T-helper 2 cell (primary cell): ENCODE data around the gene EXOC2.

Experiments used
- DNase-seq, 5 experiments: peaks; one replicate each; pipeline versions ENCODE4 v3.0.0 to v3.0.0-alpha.2; 2012 to 2022

EXOC2 gene

GRCh38 chr6:494394-494793 is 198.5 kb downstream of the EXOC2 start:
- no peak for DNase-seq

GRCh38 chr6:493840-494239 is 199.1 kb downstream of the EXOC2 start:
- peak in 1 of 5 experiments; percentile 57 for DNase-seq

- DNase-seq, result no peak
Observed at GRCh38 chr6:492816-493414, 200.0 kb downstream of the EXOC2 start.

- no peak for DNase-seq
Observed at GRCh38 chr6:492178-492577, 200.8 kb downstream of the EXOC2 start.

- DNase-seq, result peak in 3 of 5 experiments; percentile 12 to 84 (median 33)
Observed at GRCh38 chr6:491233-491632, 201.7 kb downstream of the EXOC2 start.

GRCh38 chr6:490251-491037 is 202.5 kb downstream of the EXOC2 start:
- peak in 1 of 5 experiments; percentile 91 for DNase-seq

- DNase-seq, result no peak
Observed at GRCh38 chr6:489762-490161, 203.2 kb downstream of the EXOC2 start.

GRCh38 chr6:489001-489400 is 203.9 kb downstream of the EXOC2 start:
- peak in 1 of 5 experiments; percentile 49 for DNase-seq

GRCh38 chr6:487956-488355 is 205.0 kb downstream of the EXOC2 start:
- DNase-seq, result no peak

- peak in 1 of 5 experiments; percentile 73 for DNase-seq
Observed at GRCh38 chr6:485655-486170, 207.2 kb downstream of the EXOC2 start.

- peak in 1 of 5 experiments; percentile 28 for DNase-seq
Observed at GRCh38 chr6:484746-485145, 208.2 kb downstream of the EXOC2 start.

GRCh38 chr6:484086-484745 is 208.7 kb downstream of the EXOC2 start:
- DNase-seq, result peak in 1 of 5 experiments; percentile 83

- no peak for DNase-seq
Observed at GRCh38 chr6:475314-475713, 217.6 kb downstream of the EXOC2 start.

GRCh38 chr6:474453-475185 is 218.3 kb downstream of the EXOC2 start:
- DNase-seq, result peak in 4 of 5 experiments; percentile 49 to 91 (median 56)

GRCh38 chr6:473768-474452 is 219.0 kb downstream of the EXOC2 start:
- no peak for DNase-seq

- no peak for DNase-seq
Observed at GRCh38 chr6:473356-473755, 219.6 kb downstream of the EXOC2 start.

- no peak for DNase-seq
Observed at GRCh38 chr6:470901-471448, 222.0 kb downstream of the EXOC2 start.

GRCh38 chr6:470051-470900 is 222.7 kb downstream of the EXOC2 start:
- no peak for DNase-seq

- peak in 2 of 5 experiments; percentile 22 to 90 for DNase-seq
Observed at GRCh38 chr6:467671-468082, 225.3 kb downstream of the EXOC2 start.

- DNase-seq, result no peak
Observed at GRCh38 chr6:467111-467510, 225.8 kb downstream of the EXOC2 start.

- no peak for DNase-seq
Observed at GRCh38 chr6:466564-466963, 226.4 kb downstream of the EXOC2 start.
